ENCODE data around the gene RAB11A.

DNA sequence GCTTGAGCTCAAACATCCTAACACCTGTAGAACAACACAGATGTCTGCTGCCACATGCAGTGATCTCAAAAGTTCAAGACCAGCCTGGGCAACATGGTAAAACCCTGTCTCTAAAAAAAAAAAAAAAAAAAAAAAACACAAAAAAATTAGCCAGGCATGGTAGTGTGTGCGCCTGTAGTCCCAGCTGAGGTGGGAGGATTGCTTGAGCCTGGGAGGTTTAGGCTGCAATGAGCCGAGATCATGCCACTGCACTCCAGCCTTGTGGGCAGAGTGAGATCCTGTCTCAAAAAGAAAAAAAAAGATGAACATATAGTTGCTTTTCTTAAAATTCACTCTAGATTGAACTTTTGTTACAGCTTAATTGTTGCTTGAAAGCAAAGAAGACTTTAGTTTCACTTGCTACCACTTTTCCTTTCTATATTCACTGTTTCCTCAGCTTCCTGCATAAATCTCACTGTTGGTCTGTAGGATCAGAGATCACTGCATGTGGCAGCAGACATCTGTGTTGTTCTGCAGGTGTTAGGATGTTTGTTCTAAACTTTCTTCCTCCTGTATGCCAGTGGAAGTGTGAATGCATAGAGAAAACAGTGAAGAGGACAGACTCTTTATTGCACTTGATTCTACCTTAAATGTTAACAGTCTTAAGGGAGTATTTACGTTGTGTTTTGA lies 12.6 kb downstream of the RAB11A start:
- TF ChIP-seq MYC (IDR thresholded peaks at IDR 0.05; ENCODE audit: low read depth, low read length) (no peak), POLR2AphosphoS5 (IDR thresholded peaks at IDR 0.05; ENCODE audit: insufficient read depth, low read depth, low read length) (no peak), POLR2A (IDR thresholded peaks at IDR 0.05; ENCODE audit: low read depth, low read length) (no peak)
- TF ChIP-seq, protein P1, sequence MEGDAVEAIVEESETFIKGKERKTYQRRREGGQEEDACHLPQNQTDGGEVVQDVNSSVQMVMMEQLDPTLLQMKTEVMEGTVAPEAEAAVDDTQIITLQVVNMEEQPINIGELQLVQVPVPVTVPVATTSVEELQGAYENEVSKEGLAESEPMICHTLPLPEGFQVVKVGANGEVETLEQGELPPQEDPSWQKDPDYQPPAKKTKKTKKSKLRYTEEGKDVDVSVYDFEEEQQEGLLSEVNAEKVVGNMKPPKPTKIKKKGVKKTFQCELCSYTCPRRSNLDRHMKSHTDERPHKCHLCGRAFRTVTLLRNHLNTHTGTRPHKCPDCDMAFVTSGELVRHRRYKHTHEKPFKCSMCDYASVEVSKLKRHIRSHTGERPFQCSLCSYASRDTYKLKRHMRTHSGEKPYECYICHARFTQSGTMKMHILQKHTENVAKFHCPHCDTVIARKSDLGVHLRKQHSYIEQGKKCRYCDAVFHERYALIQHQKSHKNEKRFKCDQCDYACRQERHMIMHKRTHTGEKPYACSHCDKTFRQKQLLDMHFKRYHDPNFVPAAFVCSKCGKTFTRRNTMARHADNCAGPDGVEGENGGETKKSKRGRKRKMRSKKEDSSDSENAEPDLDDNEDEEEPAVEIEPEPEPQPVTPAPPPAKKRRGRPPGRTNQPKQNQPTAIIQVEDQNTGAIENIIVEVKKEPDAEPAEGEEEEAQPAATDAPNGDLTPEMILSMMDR (IDR thresholded peaks at IDR 0.05; ENCODE audit: extremely low read depth in 1 of 2, insufficient read depth in 1 of 2, low read depth in 1 of 2, low read length in 2 of 2) = no peak
- TF ChIP-seq, protein P2, sequence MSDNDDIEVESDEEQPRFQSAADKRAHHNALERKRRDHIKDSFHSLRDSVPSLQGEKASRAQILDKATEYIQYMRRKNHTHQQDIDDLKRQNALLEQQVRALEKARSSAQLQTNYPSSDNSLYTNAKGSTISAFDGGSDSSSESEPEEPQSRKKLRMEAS (IDR thresholded peaks at IDR 0.05; ENCODE audit: insufficient read depth, insufficient read length) = no peak

Measured in endothelial cell of umbilical vein (primary cell).